ENCODE measurements around the gene ZNF492.
"Not testable (repeated sequence)": the region's sequence is repeated elsewhere in the genome, so short reads cannot be mapped to it uniquely, and the experiment has no call there.

Gene ZNF492

GRCh38 chr19:22607653-22608430, 26.3 kb upstream of the ZNF492 start:
- TF ChIP-seq CTCF (IDR thresholded peaks at IDR 0.05; ENCODE audit: low read length, missing control alignments), result no peak
- H3K4me3 ChIP-seq (replicated peaks; ENCODE audit: low read depth, low read length), result no peak overlapping the region
- no peak for DNase-seq (ENCODE audit: low read depth)

- H3K4me3 ChIP-seq (replicated peaks; ENCODE audit: low read depth, low read length), result no peak overlapping the region
- TF ChIP-seq CTCF (IDR thresholded peaks at IDR 0.05; ENCODE audit: low read length, missing control alignments), result no peak
- no peak for DNase-seq (ENCODE audit: low read depth)
These were observed 25.7 kb upstream of the ZNF492 start for GRCh38 chr19:22608441-22608840.

- H3K4me3 ChIP-seq (replicated peaks; ENCODE audit: low read depth, low read length), result no peak overlapping the region
- no peak for DNase-seq (ENCODE audit: low read depth)
- no peak for TF ChIP-seq CTCF (IDR thresholded peaks at IDR 0.05; ENCODE audit: low read length, missing control alignments)
These were observed 24.5 kb upstream of the ZNF492 start for GRCh38 chr19:22609630-22610029.

GRCh38 chr19:22610121-22610520, 24.0 kb upstream of the ZNF492 start:
- DNase-seq (ENCODE audit: low read depth), result no peak
- H3K4me3 ChIP-seq (replicated peaks; ENCODE audit: low read depth, low read length), result no peak overlapping the region
- no peak for TF ChIP-seq CTCF (IDR thresholded peaks at IDR 0.05; ENCODE audit: low read length, missing control alignments)

GRCh38 chr19:22612316-22612715, 21.8 kb upstream of the ZNF492 start:
- DNase-seq (ENCODE audit: low read depth), result no peak
- no peak for TF ChIP-seq CTCF (IDR thresholded peaks at IDR 0.05; ENCODE audit: low read length, missing control alignments)
- H3K4me3 ChIP-seq (replicated peaks; ENCODE audit: low read depth, low read length), result no peak overlapping the region

GRCh38 chr19:22616659-22617058, 17.5 kb upstream of the ZNF492 start:
- DNase-seq (ENCODE audit: low read depth), result no peak
- no peak overlapping the region for H3K4me3 ChIP-seq (replicated peaks; ENCODE audit: low read depth, low read length)
- TF ChIP-seq CTCF (IDR thresholded peaks at IDR 0.05; ENCODE audit: low read length, missing control alignments), result no peak

GRCh38 chr19:22617181-22617580, 16.9 kb upstream of the ZNF492 start:
- not testable (repeated sequence) for H3K4me3 ChIP-seq (replicated peaks; ENCODE audit: low read depth, low read length)

More at GRCh38 chr19:22617181-22617580, 16.9 kb upstream of the ZNF492 start:
- not testable (repeated sequence) for DNase-seq (ENCODE audit: low read depth)
